Calu3 (cell line): ENCODE measurements around the gene STOM. TPM values are rescaled to one million over a fixed set of nuclear protein-coding genes. Genes with fewer than 3 reads are reported as not detected.

ENCODE experiments used
- BruUV-seq: library from RNA; stranded (reverse); fragments of 400-500 nt; replicated peaks from 2 replicates; lab custom pipeline; 2021; lab: Mats Ljungman, UMichigan
- CTCF ChIA-PET: fragments of 300-600 bp; sonication (Branson Sonifier 250); formaldehyde crosslinking; loops from one replicate; lab custom pipeline; 2022; ENCODE audit warnings: antibody characterized with exemption; lab: Charles Lee
- DNase-seq: peaks from one replicate; pipeline ENCODE4 v3.0.0; 2022
- H3K27ac Mint-ChIP-seq: one replicate; pipeline ENCODE4 v1.8.0; 2022; ENCODE audit warnings: mixed read lengths; ENCODE audit not compliant: unreplicated experiment
- H3K27me3 Mint-ChIP-seq: one replicate; pipeline ENCODE4 v1.8.0; 2022; ENCODE audit warnings: mixed read lengths; ENCODE audit not compliant: unreplicated experiment
- H3K36me3 Mint-ChIP-seq: one replicate; pipeline ENCODE4 v1.8.0; 2022; ENCODE audit warnings: mild to moderate bottlenecking, moderate library complexity, mixed read lengths; ENCODE audit not compliant: insufficient read depth, unreplicated experiment
- H3K4me1 Mint-ChIP-seq: one replicate; pipeline ENCODE4 v1.8.0; 2022; ENCODE audit warnings: mild to moderate bottlenecking, low read depth, mixed read lengths; ENCODE audit not compliant: unreplicated experiment
- H3K4me3 Mint-ChIP-seq: one replicate; pipeline ENCODE4 v1.8.0; 2022; ENCODE audit warnings: mild to moderate bottlenecking, low read depth, moderate library complexity, mixed read lengths; ENCODE audit not compliant: unreplicated experiment
- H3K9me3 Mint-ChIP-seq: one replicate; pipeline ENCODE4 v1.8.0; 2022; ENCODE audit warnings: low read depth, mixed read lengths; ENCODE audit not compliant: unreplicated experiment
- CTCF ChIP-seq: fragments of 200-600 bp; IDR thresholded peaks from one replicate; pipeline ENCODE4 v1.8.0; 2022; ENCODE audit warnings: antibody characterized with exemption; ENCODE audit not compliant: unreplicated experiment
- intact Hi-C: fragments of 100-400 bp; cut with micrococcal nuclease; formaldehyde crosslinking; loops from one replicate; pipeline ENCODE4 v1.10.0; 2022; ENCODE audit not compliant: unreplicated experiment
- total RNA-seq: library from RNA; stranded (reverse); gene quantifications from 2 replicates; pipeline ENCODE4 v1.2.3, GENCODE V29; 2022

Gene STOM
- total RNA-seq, 1 experiment from 2014 or later, result 25.5 TPM

GRCh38 chr9:121313458-121314152 lies 56.4 kb downstream of the STOM start:
- Mint-ChIP-seq H3K27me3 (no peaks in the 10 kb centered on the region), H3K36me3 (peaks cover 16% of the 10 kb centered on the region), H3K27ac (no peak overlapping the region), H3K4me1 (peaks cover under 1% of the 10 kb centered on the region), H3K9me3 (no peaks in the 10 kb centered on the region), H3K4me3 (no peak overlapping the region)
- BruUV-seq, result no TSS peak
- no peak for TF ChIP-seq CTCF
- intact Hi-C loops, result no loop called here
- DNase-seq, result no peak
- CTCF ChIA-PET, result interaction anchor here (0.7 kb wide), 1 partner anchor 62 kb away, joined by 3 read pairs; no protein-coding TSS in a partner anchor

- Mint-ChIP-seq H3K9me3 (no peaks in the 10 kb centered on the region), H3K4me3 (no peak overlapping the region), H3K27me3 (no peaks in the 10 kb centered on the region), H3K36me3 (peaks cover 25% of the 10 kb centered on the region), H3K27ac (no peak overlapping the region), H3K4me1 (no peaks in the 10 kb centered on the region)
- no peak for DNase-seq
- CTCF ChIA-PET, result no interaction called here
- intact Hi-C loops, result no loop called here
- no TSS peak for BruUV-seq
- no peak for TF ChIP-seq CTCF
Measured at GRCh38 chr9:121312169-121312568, 57.9 kb downstream of the STOM start.

- peaks cover 25% of the 10 kb centered on the region for H3K36me3 Mint-ChIP-seq
- no TSS peak for BruUV-seq
- H3K4me3 Mint-ChIP-seq, result no peak overlapping the region
- intact Hi-C loops, result no loop called here
- H3K9me3 Mint-ChIP-seq, result no peaks in the 10 kb centered on the region
- CTCF ChIA-PET, result no interaction called here
- DNase-seq, result no peak
- H3K27ac Mint-ChIP-seq, result no peak overlapping the region
- no peaks in the 10 kb centered on the region for H3K4me1 Mint-ChIP-seq
- H3K27me3 Mint-ChIP-seq, result no peaks in the 10 kb centered on the region
- no peak for TF ChIP-seq CTCF
Measured at GRCh38 chr9:121310571-121310970, 59.5 kb downstream of the STOM start.

GRCh38 chr9:121309833-121310425 lies 60.1 kb downstream of the STOM start:
- H3K27me3 Mint-ChIP-seq, result no peaks in the 10 kb centered on the region
- H3K9me3 Mint-ChIP-seq, result no peaks in the 10 kb centered on the region
- peaks cover 25% of the 10 kb centered on the region for H3K36me3 Mint-ChIP-seq
- intact Hi-C loops, result no loop called here
- no peak overlapping the region for H3K4me3 Mint-ChIP-seq
- CTCF ChIA-PET, result no interaction called here
- H3K4me1 Mint-ChIP-seq, result no peaks in the 10 kb centered on the region
- no peak for TF ChIP-seq CTCF
- H3K27ac Mint-ChIP-seq, result no peak overlapping the region
- BruUV-seq, result no TSS peak
- DNase-seq, result no peak
